ENCODE results near the gene MKNK2. TPM values are rescaled to one million over a fixed set of nuclear protein-coding genes. Genes with fewer than 3 reads are reported as not detected.

MKNK2 gene
- total and polyA plus RNA-seq, 10 of the 15 experiments (the other 5 are each of a cell fraction or from before 2014, with no cell fraction given) = 9.6 to 365 (median 69.9) TPM

GRCh38 chr19:2096034-2096479 is 45.0 kb upstream of the MKNK2 start, which contains the start of gene MOB3A (continued):
- TF ChIP-seq E2F4 (IDR thresholded peaks at IDR 0.05; ENCODE audit: low read depth, low read length) (0 out of 2 replicates have a peak, but pooled peaks have one; percentile 44), TCF12 (IDR thresholded peaks at IDR 0.05; ENCODE audit: low read depth, low read length) (peak; percentile 66; the same call in 1 of the 2 replicates), GATAD2B (conservative IDR thresholded peaks at IDR 0.05; ENCODE audit: low read depth) (peak; percentile 98), EED (IDR thresholded peaks at IDR 0.05; ENCODE audit: low read depth) (no peak; the same call in 1 of the 2 replicates), MLLT1 (IDR thresholded peaks at IDR 0.05) (peak; percentile 93), EP300 (IDR thresholded peaks at IDR 0.05; ENCODE audit: borderline replicate concordance in 1 of 2, control insufficient read depth in 1 of 2, low read depth in 2 of 2, low read length in 2 of 2) (peak in 1 of 2 experiments; percentile 69; a peak in 2 of 4 replicates), REST (IDR thresholded peaks at IDR 0.05; ENCODE audit: low read depth, low read length) (no peak), SREBF1 (IDR thresholded peaks at IDR 0.05; ENCODE audit: low read length) (no peak), ASH2L (IDR thresholded peaks at IDR 0.05; ENCODE audit: borderline replicate concordance, low read depth) (no peak), PAX8 (IDR thresholded peaks at IDR 0.05) (no peak), HDAC6 (IDR thresholded peaks at IDR 0.05; ENCODE audit: unreplicated experiment) (no peak), ZBTB33 (IDR thresholded peaks at IDR 0.05) (no peak), RBBP5 (conservative IDR thresholded peaks at IDR 0.05) (no peak), USF1 (IDR thresholded peaks at IDR 0.05; ENCODE audit: borderline replicate concordance, extremely low read length, insufficient read depth, low read depth, low read length) (no peak), CREM (IDR thresholded peaks at IDR 0.05; ENCODE audit: low read depth) (peak; percentile 59; the same call in 1 of the 2 replicates), RAD21 (IDR thresholded peaks at IDR 0.05; ENCODE audit: insufficient read depth, low read depth, low read length) (no peak), BRCA1 (IDR thresholded peaks at IDR 0.05; ENCODE audit: low read depth, low read length) (0 out of 2 replicates have a peak, but pooled peaks have one; percentile 42), SPI1 (IDR thresholded peaks at IDR 0.05; ENCODE audit: borderline replicate concordance, insufficient read depth, low read depth, low read length) (no peak), KLF5 (IDR thresholded peaks at IDR 0.05; ENCODE audit: partially characterized antibody) (peak; percentile 91), RFX5 (IDR thresholded peaks at IDR 0.05; ENCODE audit: low read depth, low read length) (no peak), FOXM1 (IDR thresholded peaks at IDR 0.05; ENCODE audit: low read depth, low read length) (no peak), NFYA (IDR thresholded peaks at IDR 0.05; ENCODE audit: borderline replicate concordance, low read depth, low read length) (no peak)
